HFF-Myc (cell line): ENCODE measurements around the gene DTYMK.

Experiments
- DNase-seq: peaks from one replicate; pipeline ENCODE4 v3.0.0-alpha.2; 2011; ENCODE audit warnings: low read depth; ENCODE audit errors: extremely low read depth
- H3K4me3 ChIP-seq: replicated peaks from 2 replicates; pipeline ENCODE4 v1.5.1; 2011; ENCODE audit warnings: low read depth, mild to moderate bottlenecking, control low read depth, low read length
- CTCF ChIP-seq: IDR thresholded peaks from 2 replicates; pipeline ENCODE4 v1.5.1; 2012; ENCODE audit warnings: mild to moderate bottlenecking, low read depth, low read length, control low read depth; ENCODE audit errors: missing control alignments

Gene DTYMK

GRCh38 chr2:241652142-241652541 is 34.5 kb downstream of the DTYMK start:
- TF ChIP-seq CTCF, result no peak
- no peak for DNase-seq

DNA sequence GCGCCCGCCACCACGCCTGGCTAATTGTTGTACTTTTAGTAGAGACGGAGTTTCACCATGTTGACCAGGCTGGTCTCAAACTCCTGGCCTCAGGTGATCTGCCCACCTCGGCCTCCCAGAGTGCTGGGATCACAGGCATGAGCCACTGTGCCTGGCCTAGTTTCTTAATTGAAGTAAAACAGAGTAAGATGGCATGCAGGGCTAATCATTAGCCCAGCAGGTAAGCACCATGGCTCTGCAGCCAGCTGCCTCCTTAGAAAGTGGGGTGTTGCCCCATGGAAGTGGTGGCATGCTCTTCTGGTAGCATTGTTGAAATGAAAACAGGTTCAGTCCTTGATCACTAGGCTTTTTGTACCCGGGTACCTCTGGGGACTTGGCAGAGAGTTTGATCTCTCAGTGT is 36.7 kb downstream of the DTYMK start:
- TF ChIP-seq CTCF, result no peak
- no peak for DNase-seq
- no peak overlapping the region for H3K4me3 ChIP-seq

More at GRCh38 chr2:241652142-241652541, 34.5 kb downstream of the DTYMK start:
- H3K4me3 ChIP-seq, result no peak overlapping the region

DNA sequence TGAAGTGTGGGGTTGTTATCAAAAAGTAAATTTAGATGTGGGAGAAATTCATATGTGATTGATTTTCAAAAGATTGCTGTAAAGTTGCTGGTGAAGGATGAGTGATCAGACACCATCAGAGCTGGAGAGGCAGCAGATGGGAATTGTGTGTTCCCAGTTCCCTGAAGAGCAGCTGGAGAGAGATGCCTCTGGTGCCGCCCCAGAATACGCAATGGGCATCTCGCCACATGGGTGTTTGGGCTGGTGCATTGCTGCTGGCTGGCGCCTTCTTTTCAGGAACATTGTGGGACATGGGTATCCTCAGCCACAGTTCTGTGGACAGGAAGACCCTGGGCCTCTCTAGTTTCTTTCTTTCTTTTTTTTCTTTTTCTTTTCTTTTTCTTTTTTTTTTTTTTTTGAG is 37.2 kb downstream of the DTYMK start:
- no peak for TF ChIP-seq CTCF
- DNase-seq, result no peak
- H3K4me3 ChIP-seq, result no peak overlapping the region

- no peak overlapping the region for H3K4me3 ChIP-seq
- no peak for TF ChIP-seq CTCF
- DNase-seq, result no peak
These were observed 38.2 kb downstream of the DTYMK start for GRCh38 chr2:241648453-241648852.

- TF ChIP-seq CTCF, result no peak
These were observed 40.5 kb downstream of the DTYMK start for GRCh38 chr2:241645915-241646645.

GRCh38 chr2:241645056-241645914 is 41.3 kb downstream of the DTYMK start:
- TF ChIP-seq CTCF, result no peak
- DNase-seq, result no peak
- no peak overlapping the region for H3K4me3 ChIP-seq

More at GRCh38 chr2:241645915-241646645, 40.5 kb downstream of the DTYMK start:
- no peak overlapping the region for H3K4me3 ChIP-seq
- no peak for DNase-seq
